ENCODE data around the gene TTLL9. TPM values are rescaled to one million over a fixed set of nuclear protein-coding genes. Genes with fewer than 3 reads are reported as not detected.
A peak's percentile ranks its signal among the peaks of the same experiment; 100 is the strongest.

The TTLL9 gene
- total RNA-seq, 1 donor from 2014 or later = 0.60 TPM

DNA sequence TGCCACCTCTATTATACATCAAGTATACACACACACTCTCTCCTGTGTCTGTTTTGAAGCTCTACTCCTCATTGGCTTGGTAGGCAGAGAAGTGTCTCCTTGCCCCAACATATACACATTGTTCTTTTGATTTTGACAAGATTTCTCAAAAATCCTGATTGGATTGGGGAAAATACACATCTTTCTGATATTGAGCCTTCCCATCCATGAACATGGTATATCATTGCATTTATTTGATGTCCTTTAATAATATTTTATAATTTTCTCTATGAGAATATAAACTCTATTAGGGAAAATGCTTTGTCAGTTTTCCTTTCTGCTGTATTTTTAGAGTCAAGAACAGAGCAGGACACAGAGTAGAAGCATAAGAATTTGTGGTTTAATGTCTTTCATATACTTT, 7.2 kb downstream of the TTLL9 start:
- DNase-seq (no peak), ATAC-seq (ENCODE audit: low read depth) (no peak)
- no peaks in the 10 kb centered on the region for H3K9me3 Mint-ChIP-seq
- TF ChIP-seq, protein P1, sequence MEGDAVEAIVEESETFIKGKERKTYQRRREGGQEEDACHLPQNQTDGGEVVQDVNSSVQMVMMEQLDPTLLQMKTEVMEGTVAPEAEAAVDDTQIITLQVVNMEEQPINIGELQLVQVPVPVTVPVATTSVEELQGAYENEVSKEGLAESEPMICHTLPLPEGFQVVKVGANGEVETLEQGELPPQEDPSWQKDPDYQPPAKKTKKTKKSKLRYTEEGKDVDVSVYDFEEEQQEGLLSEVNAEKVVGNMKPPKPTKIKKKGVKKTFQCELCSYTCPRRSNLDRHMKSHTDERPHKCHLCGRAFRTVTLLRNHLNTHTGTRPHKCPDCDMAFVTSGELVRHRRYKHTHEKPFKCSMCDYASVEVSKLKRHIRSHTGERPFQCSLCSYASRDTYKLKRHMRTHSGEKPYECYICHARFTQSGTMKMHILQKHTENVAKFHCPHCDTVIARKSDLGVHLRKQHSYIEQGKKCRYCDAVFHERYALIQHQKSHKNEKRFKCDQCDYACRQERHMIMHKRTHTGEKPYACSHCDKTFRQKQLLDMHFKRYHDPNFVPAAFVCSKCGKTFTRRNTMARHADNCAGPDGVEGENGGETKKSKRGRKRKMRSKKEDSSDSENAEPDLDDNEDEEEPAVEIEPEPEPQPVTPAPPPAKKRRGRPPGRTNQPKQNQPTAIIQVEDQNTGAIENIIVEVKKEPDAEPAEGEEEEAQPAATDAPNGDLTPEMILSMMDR (IDR thresholded peaks at IDR 0.05) = no peak
- peaks cover 4% of the 10 kb centered on the region for H3K36me3 Mint-ChIP-seq (ENCODE audit: low read depth)
- H3K27me3 Mint-ChIP-seq = no peaks in the 10 kb centered on the region
- H3K27ac Mint-ChIP-seq = no peak overlapping the region
- H3K4me1 Mint-ChIP-seq = peaks cover 14% of the 10 kb centered on the region
- intact Hi-C loops (cut with micrococcal nuclease) = no loop called here
- CTCF ChIA-PET = no interaction called here
- H3K4me3 Mint-ChIP-seq = no peak overlapping the region
- POLR2A ChIA-PET = no interaction called here

DNA sequence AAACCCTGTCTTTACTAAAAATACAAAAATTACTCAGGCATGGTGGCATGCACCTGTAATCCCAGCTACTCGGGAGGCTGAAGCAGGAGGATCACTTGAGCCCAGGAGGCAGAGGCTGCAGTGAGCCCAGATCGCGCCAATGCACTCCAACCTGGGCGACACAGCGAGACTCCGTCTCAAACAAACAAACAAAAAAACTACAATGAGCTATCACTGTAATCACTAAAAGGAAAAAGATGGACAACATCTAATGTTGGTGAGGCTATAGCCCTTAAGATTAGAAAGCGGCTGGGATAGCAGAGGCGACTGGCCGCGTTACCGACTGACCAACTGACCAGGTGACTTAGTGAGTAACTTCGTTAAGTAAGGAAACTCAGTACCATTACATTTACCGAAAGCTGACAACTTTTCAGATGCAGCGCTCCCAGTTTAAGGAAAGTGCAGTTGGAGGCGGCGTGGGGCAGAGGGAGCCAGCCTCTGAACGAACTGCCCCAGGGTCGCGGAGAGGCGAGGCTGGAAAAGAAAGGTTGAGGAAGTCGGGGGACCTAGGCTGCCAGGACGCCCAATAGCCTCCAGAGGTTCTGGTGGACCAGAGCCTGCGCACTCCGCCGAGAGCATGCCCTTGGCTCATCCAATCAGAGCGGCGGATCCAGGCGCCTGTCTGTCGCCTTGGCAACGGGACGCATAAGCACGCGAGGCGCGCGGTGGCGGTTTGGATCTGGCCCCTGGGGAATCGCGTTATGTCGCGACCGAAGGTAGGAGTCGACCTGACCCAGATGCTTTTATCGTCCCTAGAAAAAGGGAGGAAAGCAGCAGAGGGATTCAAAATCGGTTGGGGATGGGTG, 8.9 kb downstream of the TTLL9 start:
- intact Hi-C loops (cut with micrococcal nuclease) = no loop called here
- Mint-ChIP-seq H3K36me3 (ENCODE audit: low read depth) (peaks cover 4% of the 10 kb centered on the region), H3K4me1 (peaks cover 14% of the 10 kb centered on the region), H3K27ac (peak overlapping the region; percentile 93), H3K4me3 (peak overlapping the region; percentile 93), H3K9me3 (no peaks in the 10 kb centered on the region), H3K27me3 (no peaks in the 10 kb centered on the region)
- ATAC-seq (ENCODE audit: low read depth) = peak; percentile 87
- ChIA-PET CTCF (interaction anchor here (0.6 to 2.5 kb wide), 5 partner anchors 8 to 73 kb away, joined by 3 to 14 read pairs (median 3); partner anchors contain the start of gene PDRG1), POLR2A (interaction anchor here (0.6 to 1.8 kb wide), 8 partner anchors 9 to 216 kb away, joined by 3 to 14 read pairs (median 6); partner anchors contain the start of genes DUSP15, HCK and TTLL9)
- peak; percentile 81 for DNase-seq
- TF ChIP-seq, protein P1 (IDR thresholded peaks at IDR 0.05) = no peak

DNA sequence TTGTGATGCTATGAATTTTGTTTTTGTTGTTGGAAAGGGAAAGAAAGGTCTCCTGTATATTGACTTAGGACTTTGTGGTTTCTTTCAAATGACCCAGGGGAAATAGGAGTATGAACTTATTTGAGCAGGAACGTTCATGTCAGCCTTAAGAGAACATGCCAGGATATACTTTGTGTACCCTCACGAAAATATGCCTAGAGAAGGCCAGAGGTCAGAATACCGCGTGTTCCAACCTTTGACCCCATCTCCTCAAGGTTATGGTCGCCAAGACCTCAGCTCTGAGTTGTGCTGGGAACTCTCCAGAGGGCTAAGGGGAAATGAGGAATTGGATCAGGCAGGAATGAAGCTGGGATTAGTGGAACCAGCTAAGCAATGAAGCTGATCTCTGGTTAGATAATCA, 11.5 kb downstream of the TTLL9 start:
- TF ChIP-seq, protein P1 (IDR thresholded peaks at IDR 0.05) = no peak
- no peak for DNase-seq
- Mint-ChIP-seq H3K9me3 (no peaks in the 10 kb centered on the region), H3K27me3 (no peaks in the 10 kb centered on the region), H3K36me3 (ENCODE audit: low read depth) (peaks cover 4% of the 10 kb centered on the region), H3K4me3 (no peak overlapping the region), H3K4me1 (peaks cover 14% of the 10 kb centered on the region), H3K27ac (no peak overlapping the region)
- CTCF ChIA-PET = no interaction called here
- POLR2A ChIA-PET = interaction anchor here (0.6 to 1.5 kb wide), 3 partner anchors 9 to 22 kb away, joined by 3 to 7 read pairs (median 5); no protein-coding TSS in a partner anchor
- intact Hi-C loops (cut with micrococcal nuclease) = no loop called here
- ATAC-seq (ENCODE audit: low read depth) = no peak

DNA sequence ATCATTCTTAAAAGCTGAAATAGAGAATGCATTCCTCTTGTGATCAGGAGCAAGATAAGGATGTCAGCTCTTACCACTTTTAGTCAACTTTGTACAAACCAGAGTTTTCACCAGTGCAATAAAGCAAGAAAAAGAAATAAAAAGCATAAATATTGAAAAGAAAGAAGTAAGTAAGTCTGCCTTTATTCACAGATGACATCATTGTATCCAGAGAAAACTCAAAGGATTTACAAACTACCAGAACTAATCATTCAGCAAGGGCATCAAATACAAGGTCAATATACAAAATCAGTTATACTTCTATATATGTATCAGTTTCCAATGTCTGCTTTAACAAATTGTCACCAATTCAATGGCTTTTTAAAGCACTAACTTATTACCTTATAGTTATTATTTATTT, 13.4 kb downstream of the TTLL9 start:
- no peak overlapping the region for H3K4me3 Mint-ChIP-seq
- ATAC-seq (ENCODE audit: low read depth) (no peak), DNase-seq (no peak)
- intact Hi-C loops (cut with micrococcal nuclease) = no loop called here
- POLR2A ChIA-PET = no interaction called here
- TF ChIP-seq, protein P1 (IDR thresholded peaks at IDR 0.05) = no peak
- H3K27me3 Mint-ChIP-seq = no peaks in the 10 kb centered on the region
- peaks cover 4% of the 10 kb centered on the region for H3K36me3 Mint-ChIP-seq (ENCODE audit: low read depth)
- H3K27ac Mint-ChIP-seq = no peak overlapping the region
- peaks cover 12% of the 10 kb centered on the region for H3K4me1 Mint-ChIP-seq
- CTCF ChIA-PET = no interaction called here
- H3K9me3 Mint-ChIP-seq = no peaks in the 10 kb centered on the region

DNA sequence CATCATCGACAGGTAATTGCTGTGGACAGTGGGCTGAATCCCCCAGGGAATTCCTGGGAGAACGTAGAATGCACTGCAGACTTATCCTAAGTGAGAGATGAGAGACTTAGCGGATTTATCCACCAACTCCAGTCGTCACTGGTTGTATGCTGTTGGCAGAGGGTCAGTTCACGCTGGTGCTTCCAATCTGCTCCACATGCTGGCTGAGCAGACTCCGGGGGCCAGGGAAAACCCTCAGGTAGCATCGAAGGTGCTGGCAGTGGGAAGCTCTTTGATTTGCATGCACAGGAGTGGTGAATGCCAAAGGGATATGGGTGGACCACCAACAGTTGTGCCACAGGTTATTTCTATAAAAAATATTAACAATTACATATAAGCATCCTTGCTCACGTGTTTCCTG, 20.2 kb downstream of the TTLL9 start:
- TF ChIP-seq, protein P1 (IDR thresholded peaks at IDR 0.05) = no peak
- Mint-ChIP-seq H3K9me3 (no peaks in the 10 kb centered on the region), H3K27ac (no peak overlapping the region), H3K4me1 (peaks cover 9% of the 10 kb centered on the region), H3K27me3 (no peaks in the 10 kb centered on the region), H3K4me3 (no peak overlapping the region), H3K36me3 (ENCODE audit: low read depth) (no peaks in the 10 kb centered on the region)
- DNase-seq = no peak
- ChIA-PET CTCF (no interaction called here), POLR2A (interaction anchor here (0.5 kb wide), 1 partner anchor 46 kb away, joined by 3 read pairs; no protein-coding TSS in a partner anchor)
- intact Hi-C loops (cut with micrococcal nuclease) = no loop called here
- no peak for ATAC-seq (ENCODE audit: low read depth)
